Activated CD4-positive, alpha-beta T cell treated with anti-CD3 and anti-CD28 coated beads, Interleukin-2, amount 50 U/mL, for 48 hours (primary cell): ENCODE results near the gene CNTN5.

Source experiments
- DNase-seq, 2 experiments: peaks; one replicate each; pipeline ENCODE4 v3.0.0-alpha.2; 2020

Gene CNTN5

GRCh38 chr11:99418927-99419720 is 398.4 kb downstream of the CNTN5 start:
- no peak for DNase-seq

- no peak for DNase-seq
Observed at GRCh38 chr11:99419991-99420390, 399.2 kb downstream of the CNTN5 start.

DNA sequence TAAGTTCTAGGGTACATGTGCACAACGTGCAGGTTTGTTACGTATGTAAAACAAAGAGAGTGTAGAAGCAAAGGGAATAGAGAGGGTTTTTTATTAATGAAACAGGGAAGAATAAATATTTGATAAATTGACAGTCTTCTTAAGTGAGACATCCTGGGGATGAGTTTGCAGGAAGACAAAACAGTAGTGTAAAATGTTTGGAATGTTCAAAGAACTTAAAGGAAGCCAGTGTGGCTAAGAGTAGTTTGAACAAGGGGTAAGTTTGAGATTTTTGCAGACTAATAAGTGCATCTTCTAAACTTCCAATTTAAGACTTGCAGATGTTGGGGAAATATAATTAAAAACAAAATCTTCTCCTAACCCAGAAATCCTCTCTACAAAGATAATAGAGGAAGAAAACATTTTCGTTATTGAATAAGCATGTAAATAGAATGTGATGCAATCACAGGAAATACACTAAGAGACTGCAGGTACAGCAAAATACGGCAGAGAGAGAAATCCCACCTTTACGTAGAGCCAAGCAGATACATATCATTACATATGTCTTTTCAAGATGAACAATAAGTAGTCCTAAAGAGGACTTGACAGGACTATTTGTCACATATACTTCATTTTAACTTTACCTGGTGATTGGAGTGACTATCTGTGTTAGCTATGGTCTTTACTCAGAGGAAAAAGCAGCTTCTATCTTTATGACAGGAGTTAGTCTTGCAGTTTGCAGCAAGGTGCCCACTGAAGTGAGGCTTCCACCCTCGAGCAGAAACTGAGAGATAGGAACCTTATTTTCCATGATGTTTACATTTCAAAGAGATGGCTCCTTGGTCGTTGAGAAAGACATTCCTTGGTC is 402.1 kb downstream of the CNTN5 start:
- no peak for DNase-seq

DNA sequence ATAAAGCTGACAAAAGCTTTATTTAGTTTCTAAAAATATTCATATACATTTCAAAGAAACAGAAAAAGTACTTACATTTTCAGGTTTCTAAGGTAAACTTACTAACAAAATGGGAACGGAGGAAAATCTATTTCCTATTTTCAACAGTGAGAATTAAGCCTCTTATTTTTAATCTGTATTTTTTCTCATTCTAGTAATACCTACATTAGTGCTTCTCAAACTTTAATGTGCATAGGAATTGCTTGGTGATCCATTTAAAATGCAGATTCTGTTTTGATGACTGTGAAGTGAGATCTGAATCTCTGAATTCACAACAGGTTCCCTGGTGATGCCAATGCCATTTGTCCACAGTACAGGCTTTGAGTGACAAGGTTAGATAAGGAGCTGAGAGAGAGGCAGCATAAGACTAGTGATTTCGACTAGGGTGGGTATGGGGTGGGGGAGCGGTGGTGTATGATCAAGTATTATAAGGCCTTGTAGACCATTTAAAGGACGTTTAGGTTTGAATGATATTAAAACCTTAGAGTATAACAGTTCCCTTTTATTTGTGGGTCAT is 402.8 kb downstream of the CNTN5 start:
- no peak for DNase-seq

- DNase-seq = no peak
Observed at GRCh38 chr11:99424313-99425084, 403.8 kb downstream of the CNTN5 start.

DNA sequence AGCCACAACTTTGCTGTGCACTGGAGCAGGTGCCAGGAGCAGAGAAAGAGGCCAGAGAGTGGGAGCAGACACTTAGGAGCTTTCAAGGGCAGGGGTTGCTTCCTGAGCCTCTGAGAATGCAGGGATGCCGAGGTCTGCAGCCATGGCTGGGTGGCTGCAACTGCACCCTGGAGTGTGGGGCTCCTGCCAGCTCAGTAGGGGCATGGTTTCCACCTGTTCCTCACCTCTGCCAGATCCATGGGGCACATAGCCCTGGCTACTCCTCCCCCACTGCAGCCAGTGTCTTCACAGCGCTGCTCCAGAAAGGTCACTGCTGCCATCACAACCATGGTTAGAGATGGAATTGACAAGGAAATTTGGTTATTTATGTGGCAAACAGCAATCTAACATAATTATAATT is 404.8 kb downstream of the CNTN5 start:
- DNase-seq = no peak

DNA sequence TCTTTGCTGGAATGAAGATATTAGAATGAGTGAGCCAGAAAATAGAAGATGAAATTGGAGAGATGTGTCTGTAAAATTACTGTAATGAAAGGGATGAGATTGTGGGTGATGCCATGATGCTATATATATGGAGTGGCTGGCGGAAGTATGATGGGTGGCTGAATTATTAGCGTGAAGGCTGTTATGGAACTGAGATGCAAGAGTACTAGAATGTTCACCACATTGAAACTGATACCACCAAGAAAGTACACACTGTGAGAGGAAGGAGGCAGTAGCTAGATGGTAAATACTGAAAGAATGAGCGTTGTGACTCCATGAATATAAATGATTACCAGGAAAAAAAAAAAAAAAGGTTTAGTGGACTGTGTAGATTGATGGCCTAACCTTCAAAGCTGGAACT is 411.9 kb downstream of the CNTN5 start:
- no peak for DNase-seq

DNA sequence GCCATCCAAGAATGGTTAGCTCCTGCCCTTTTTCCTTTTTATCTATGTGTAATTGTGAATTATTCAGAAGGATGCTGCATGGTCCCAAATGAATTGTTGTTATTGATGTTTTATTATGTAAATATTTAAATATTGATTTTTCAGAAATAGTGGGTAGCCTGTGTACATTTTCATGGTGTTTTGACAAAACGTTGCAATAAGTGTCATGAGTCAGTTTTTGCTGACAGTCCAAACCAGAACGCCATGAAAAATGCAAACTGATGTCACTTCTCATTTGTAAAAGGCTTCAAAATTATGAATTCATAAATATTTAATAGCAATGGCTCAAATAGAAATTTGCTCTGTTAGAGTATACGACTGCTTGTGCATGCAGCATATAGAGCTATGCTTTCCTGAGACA is 422.5 kb downstream of the CNTN5 start:
- DNase-seq = no peak

- no peak for DNase-seq
Observed at GRCh38 chr11:99446400-99446799, 425.7 kb downstream of the CNTN5 start.

DNA sequence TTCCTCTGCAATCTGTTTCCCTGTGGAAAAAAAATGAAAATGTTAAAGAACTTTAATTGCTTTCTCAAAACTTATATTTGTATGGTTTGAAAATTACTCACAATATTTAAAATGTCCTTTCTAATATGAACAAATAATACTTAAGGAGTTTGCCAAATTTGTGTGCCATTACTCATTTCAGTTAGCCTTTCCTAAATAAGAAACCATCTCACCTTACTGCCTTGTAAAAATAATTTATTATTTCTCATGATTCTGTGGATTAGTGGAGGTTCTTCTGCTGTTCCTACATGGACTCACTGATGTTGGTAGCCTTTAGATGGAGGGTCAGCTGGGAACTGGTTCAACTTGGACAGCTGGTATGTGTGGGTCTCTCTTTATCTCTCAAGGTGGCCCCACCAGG is 428.6 kb downstream of the CNTN5 start:
- no peak for DNase-seq

DNA sequence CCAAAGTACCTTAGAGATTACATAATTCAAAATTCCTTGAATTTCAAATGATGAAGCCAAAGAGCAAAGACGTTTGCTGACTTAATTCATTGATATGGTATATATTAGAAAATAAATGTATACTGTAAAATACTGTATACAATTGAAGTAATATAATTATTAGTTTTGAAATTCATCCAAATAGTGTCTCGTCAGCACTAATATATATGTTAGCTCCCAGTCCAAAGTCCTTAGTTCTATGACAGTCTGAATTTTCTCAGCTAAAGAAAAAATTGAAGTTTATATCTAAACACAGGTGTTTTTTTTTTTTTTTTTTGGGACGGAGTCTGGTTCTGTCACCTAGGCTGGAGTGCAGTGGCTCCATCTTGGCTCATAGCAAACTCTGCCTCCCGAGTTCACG is 431.3 kb downstream of the CNTN5 start:
- DNase-seq = no peak

DNA sequence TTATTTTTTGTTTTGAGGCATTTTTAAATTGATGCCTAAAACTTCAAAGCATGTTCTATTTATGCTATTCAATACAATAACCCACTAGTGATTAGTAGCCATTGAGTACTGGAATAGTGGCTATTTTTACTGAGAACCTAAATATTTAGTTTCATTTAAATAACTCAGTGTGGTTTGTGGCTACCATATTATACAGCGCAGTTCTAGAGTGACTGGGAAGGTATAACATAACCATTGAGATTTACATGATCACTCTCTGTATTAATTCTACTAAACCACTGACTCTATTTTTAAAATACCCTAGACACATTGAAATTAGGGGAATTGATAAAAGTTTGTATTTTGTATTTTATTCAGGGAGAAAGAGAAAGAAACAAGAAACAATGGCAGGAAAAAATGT is 441.2 kb downstream of the CNTN5 start:
- DNase-seq = no peak

DNA sequence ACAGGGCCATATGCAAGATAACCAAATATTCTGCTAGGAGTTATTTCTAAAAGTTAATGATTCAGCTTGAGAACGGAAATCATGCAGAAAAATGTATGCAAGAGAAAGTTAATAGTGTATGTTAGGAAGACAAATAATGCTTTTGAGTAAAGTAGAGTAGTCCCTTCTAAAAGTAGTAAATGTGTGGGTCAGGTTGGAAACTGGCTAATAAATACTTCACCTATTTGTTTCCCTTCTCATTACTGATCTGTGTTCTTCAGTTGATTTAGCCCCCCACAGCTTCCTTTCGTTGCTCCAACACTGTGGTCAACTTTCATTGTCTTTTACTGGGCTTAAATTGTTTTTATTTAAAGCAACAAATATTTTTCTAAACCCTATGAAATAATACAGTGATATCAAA is 444.2 kb downstream of the CNTN5 start:
- no peak for DNase-seq

DNA sequence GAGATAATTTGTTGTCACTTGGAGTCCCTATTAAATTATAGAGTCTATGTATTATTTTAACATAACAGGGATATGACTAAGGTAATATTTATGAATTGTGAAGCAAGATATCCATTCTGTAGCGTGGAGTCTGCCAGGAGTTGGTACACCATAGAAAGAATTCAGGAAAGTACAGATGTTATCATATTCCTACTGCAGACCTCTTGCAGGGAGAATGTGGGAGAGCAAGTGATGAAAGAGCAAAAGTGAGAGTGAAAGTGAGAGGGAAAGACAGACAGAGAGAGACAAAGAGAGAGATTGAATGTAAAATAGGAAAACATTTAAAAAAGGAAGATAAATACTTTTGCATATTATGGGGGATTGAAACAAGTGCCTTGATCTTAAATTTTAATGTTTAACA is 468.8 kb downstream of the CNTN5 start:
- no peak for DNase-seq

DNA sequence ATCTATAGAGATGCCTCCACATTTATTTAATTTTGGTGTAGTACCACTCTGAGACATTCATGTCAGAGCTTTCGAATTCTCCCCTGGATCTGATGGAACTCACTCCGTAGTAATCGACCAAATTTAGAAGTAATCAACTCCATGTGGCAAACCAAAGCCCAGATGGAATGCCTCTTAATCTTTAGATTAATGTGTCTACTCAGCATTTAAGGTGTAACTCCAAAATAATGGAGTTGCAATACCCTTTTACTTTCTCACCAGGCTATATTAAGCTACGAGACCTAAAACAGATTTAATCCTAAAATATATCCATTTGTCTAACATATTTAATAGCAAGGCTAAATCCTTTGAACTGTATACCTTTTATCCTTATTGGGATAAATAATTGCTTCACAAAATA is 473.3 kb downstream of the CNTN5 start:
- DNase-seq = no peak

GRCh38 chr11:99501655-99502054 is 480.9 kb downstream of the CNTN5 start:
- no peak for DNase-seq

GRCh38 chr11:99505316-99505715 is 484.6 kb downstream of the CNTN5 start:
- no peak for DNase-seq

GRCh38 chr11:99505831-99506230 is 485.1 kb downstream of the CNTN5 start:
- DNase-seq = no peak

GRCh38 chr11:99509863-99510262 is 489.1 kb downstream of the CNTN5 start:
- DNase-seq = no peak

DNA sequence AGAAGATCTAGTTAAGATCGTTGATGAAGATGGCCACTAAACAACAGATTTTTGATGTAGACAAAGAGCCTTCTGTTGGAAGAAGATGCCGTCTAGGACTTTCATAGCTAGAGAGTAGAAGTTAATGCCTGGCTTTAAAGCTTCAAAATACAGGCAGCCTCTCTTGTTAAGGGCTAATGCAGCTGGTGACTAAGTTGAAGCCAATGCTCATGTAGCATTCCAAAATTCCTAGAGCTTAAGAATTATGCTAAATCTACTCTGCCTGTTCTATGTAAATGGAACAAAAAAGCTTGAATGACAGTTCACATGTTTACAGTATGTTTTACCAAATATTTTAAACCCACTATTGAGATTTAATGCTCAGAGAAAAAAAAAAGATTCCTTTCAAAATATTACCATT is 492.6 kb downstream of the CNTN5 start:
- DNase-seq = no peak

DNA sequence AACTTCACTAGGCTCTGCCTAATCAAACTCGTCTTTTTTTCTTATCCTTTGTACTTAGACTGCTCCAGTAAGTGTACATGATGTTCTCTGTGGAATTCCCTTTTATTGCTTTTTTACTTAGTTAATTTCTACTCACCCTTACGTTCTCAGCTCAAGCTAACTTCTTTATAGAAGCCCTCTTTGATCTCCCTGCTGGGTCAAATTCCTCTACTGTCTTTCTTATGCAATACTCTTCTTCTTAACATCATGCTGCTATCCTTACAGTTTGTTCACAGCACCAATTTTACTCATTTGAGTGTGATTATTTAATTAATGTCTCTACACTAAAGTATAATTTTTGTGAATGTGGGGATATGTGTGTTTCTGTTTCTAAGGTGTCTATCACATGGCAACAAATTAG is 498.3 kb downstream of the CNTN5 start:
- no peak for DNase-seq

DNA sequence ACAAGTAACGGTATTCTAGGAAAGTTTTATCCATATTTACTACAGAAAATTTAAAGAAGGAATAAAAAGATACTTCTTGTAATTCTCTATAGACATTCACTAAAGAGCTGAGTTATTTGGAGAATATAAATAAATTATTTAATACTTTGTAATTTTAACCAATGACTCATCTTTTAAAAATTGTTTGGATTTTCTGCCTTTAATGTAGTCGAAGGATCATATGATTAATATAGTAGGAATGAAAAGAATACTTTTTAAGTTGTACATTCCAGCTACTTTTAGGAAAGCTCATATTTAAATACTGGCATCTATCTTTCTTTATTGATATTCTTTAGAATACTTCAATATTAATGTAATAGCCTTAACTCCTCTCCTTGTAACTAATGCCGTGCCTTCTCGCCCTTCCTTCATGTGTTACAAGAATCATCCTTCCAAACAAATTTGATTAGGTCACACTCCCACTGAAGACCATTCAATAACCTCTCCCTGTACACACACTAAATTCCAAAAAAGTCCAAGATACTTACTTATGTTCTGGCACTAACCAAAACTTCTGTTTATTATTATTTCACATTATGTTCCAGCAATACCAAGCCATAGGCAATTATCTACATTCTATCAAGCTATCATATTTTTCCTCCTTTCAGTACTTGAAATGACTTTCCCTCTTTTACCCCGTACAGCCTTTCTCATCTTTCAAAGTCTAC is 501.9 kb downstream of the CNTN5 start:
- no peak for DNase-seq

DNA sequence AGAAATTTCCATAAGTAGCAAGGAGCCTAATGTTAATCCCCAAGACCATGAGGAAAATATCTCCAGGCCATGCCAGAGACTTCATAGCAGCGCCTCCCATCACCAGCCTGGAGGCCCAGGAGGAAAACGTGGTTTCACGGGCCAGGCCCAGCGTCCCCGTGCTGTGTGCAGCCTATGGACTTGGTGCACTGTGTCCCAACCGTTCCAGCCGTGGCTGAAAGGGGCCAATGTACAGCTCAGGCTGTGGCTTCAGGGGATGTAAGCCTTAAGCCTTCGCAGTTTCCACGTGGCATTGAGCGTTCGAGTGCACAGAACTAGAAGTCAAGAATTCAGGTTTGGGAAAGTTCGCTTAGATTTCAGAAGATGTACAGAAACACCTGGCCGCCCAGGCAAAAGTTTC is 510.7 kb downstream of the CNTN5 start:
- no peak for DNase-seq
